HEK293 (cell line): ENCODE results near the gene LPCAT4.
A peak's percentile ranks its signal among the peaks of the same experiment; 100 is the strongest.

ENCODE experiments used
- CTCF ChIA-PET: fragments of 350-600 bp; formaldehyde crosslinking; extraction: SDS; loops from one replicate; lab custom pipeline; 2021; ENCODE audit warnings: antibody characterized with exemption; lab: Yijun Ruan, JAX
- POLR2A ChIA-PET: fragments of 300-600 bp; formaldehyde crosslinking; extraction: SDS; loops from one replicate; lab custom pipeline; 2020; ENCODE audit warnings: antibody characterized with exemption, inconsistent platforms; lab: Yijun Ruan, JAX
- H3K27ac ChIP-seq: fragments of 200-500 bp; sonication (Bioruptor generic); 2 replicates; pipeline ENCODE4 v1.5.1; 2014; ENCODE audit warnings: low read depth, low read length, control low read depth, inconsistent platforms; ENCODE audit errors: extremely low read depth
- H3K36me3 ChIP-seq, 2 experiments: fragments of 200-500 bp in 1 of 2; sonication (Bioruptor generic) in 1 of 2; 1 replicate in 1 of 2; 2 replicates in 1 of 2; pipeline ENCODE4 v1.5.1; 2014 to 2017; ENCODE audit warnings: inconsistent platforms in 2 of 2, low read length in 2 of 2; ENCODE audit not compliant: control insufficient read depth in 2 of 2, insufficient read depth in 1 of 2
- H3K4me1 ChIP-seq: fragments of 200-500 bp; sonication (Bioruptor generic); 2 replicates; pipeline ENCODE4 v1.5.1; 2014; ENCODE audit warnings: mild to moderate bottlenecking, low read length, inconsistent platforms; ENCODE audit not compliant: control insufficient read depth, insufficient read depth
- H3K4me3 ChIP-seq: 2 replicates; pipeline ENCODE4 v1.5.1; 2011; ENCODE audit warnings: low read depth, mild to moderate bottlenecking, control low read depth, low read length, moderate library complexity
- H3K9me3 ChIP-seq: fragments of 200-500 bp; sonication (Bioruptor generic); 2 replicates; pipeline ENCODE4 v1.5.1; 2014; ENCODE audit warnings: low read depth, low read length, inconsistent platforms; ENCODE audit not compliant: control insufficient read depth, insufficient read depth
- EGR2 ChIP-seq: fragments of 450-650 bp; formaldehyde crosslinking; IDR thresholded peaks from 2 replicates; pipeline ENCODE4 v1.5.1; 2016; ENCODE audit warnings: low read depth, missing biosample characterization, missing genetic modification characterization
- GLI4 ChIP-seq: fragments of 450-650 bp; formaldehyde crosslinking; IDR thresholded peaks from 2 replicates; pipeline ENCODE4 v1.5.1; 2016; ENCODE audit warnings: missing biosample characterization, missing genetic modification characterization
- GLIS1 ChIP-seq: fragments of 450-650 bp; formaldehyde crosslinking; IDR thresholded peaks from 2 replicates; pipeline ENCODE4 v1.5.1; 2016; ENCODE audit warnings: missing biosample characterization, missing genetic modification characterization
- HOXC10 ChIP-seq: sonication (generic); formaldehyde crosslinking; IDR thresholded peaks from 2 replicates; pipeline ENCODE4 v1.8.1; 2023; ENCODE audit warnings: mild to moderate bottlenecking, missing genetic modification reagents
- HOXD13 ChIP-seq: sonication (generic); formaldehyde crosslinking; IDR thresholded peaks from 2 replicates; pipeline ENCODE4 v1.8.0; 2022; ENCODE audit warnings: missing genetic modification reagents, borderline replicate concordance
- KLF16 ChIP-seq: fragments of 450-650 bp; formaldehyde crosslinking; IDR thresholded peaks from 2 replicates; pipeline ENCODE4 v1.5.1; 2017; ENCODE audit warnings: missing biosample characterization, missing genetic modification characterization
- PBX3 ChIP-seq: sonication (generic); formaldehyde crosslinking; IDR thresholded peaks from 2 replicates; pipeline ENCODE4 v1.8.1; 2022; ENCODE audit warnings: mild to moderate bottlenecking, moderate library complexity, missing genetic modification reagents
- PRDM10 ChIP-seq: fragments of 450-650 bp; formaldehyde crosslinking; IDR thresholded peaks from 2 replicates; pipeline ENCODE4 v1.5.1; 2016; ENCODE audit warnings: missing biosample characterization, missing genetic modification characterization
- ZBTB26 ChIP-seq: fragments of 450-650 bp; formaldehyde crosslinking; optimal IDR thresholded peaks from 2 replicates; pipeline ENCODE3; 2016; ENCODE audit warnings: missing biosample characterization, mild to moderate bottlenecking, missing genetic modification characterization
- ZNF132 ChIP-seq: fragments of 450-650 bp; formaldehyde crosslinking; IDR thresholded peaks from 2 replicates; pipeline ENCODE4 v1.5.1; 2017; ENCODE audit warnings: missing biosample characterization, missing genetic modification characterization, borderline replicate concordance
- ZNF248 ChIP-seq: fragments of 450-650 bp; formaldehyde crosslinking; IDR thresholded peaks from 2 replicates; pipeline ENCODE4 v1.5.1; 2017; ENCODE audit warnings: missing biosample characterization, missing genetic modification characterization
- ZNF292 ChIP-seq: fragments of 450-650 bp; formaldehyde crosslinking; IDR thresholded peaks from 2 replicates; pipeline ENCODE4 v1.5.1; 2016; ENCODE audit warnings: low read depth, missing biosample characterization, missing genetic modification characterization, borderline replicate concordance
- ZNF521 ChIP-seq: fragments of 450-650 bp; formaldehyde crosslinking; IDR thresholded peaks from 2 replicates; pipeline ENCODE4 v1.5.1; 2017; ENCODE audit warnings: missing biosample characterization, mild to moderate bottlenecking, missing genetic modification characterization
- ZNF707 ChIP-seq: fragments of 450-650 bp; formaldehyde crosslinking; IDR thresholded peaks from 2 replicates; pipeline ENCODE4 v1.5.1; 2016; ENCODE audit warnings: missing biosample characterization, missing genetic modification characterization
- ZSCAN4 ChIP-seq: fragments of 450-650 bp; formaldehyde crosslinking; IDR thresholded peaks from 2 replicates; pipeline ENCODE4 v1.5.1; 2017; ENCODE audit warnings: missing biosample characterization, missing genetic modification characterization

The LPCAT4 gene

GRCh38 chr15:34336231-34336990 is 30.6 kb downstream of the LPCAT4 start (continued):
- no peak for TF ChIP-seq KLF16 (tag by site-specific recombination)
- no peak for TF ChIP-seq EGR2 (tag by site-specific recombination)
- no peak for TF ChIP-seq HOXC10 (CRISPR knock-in tag)

- TF ChIP-seq PRDM10 (tag by site-specific recombination) (peak; percentile 44; the same call in 1 of the 2 replicates), ZBTB26 (tag by site-specific recombination) (no peak)
- Histone ChIP-seq H3K27ac (no peak overlapping the region), H3K4me1 (no peaks in the 10 kb centered on the region), H3K9me3 (no peaks in the 10 kb centered on the region), H3K4me3 (no peak overlapping the region), H3K36me3 (peaks cover 4 to 9% of the 10 kb centered on the region in 2 experiments; a peak in 2 of 3 replicates)
- ChIA-PET CTCF (interaction anchor here (0.6 kb wide), 1 partner anchor 98 kb away, joined by 3 read pairs; no protein-coding TSS in a partner anchor), POLR2A (interaction anchor here (0.6 kb wide), 1 partner anchor 105 kb away, joined by 4 read pairs; no protein-coding TSS in a partner anchor)
Observed at GRCh38 chr15:34335176-34336032, 31.6 kb downstream of the LPCAT4 start.

GRCh38 chr15:34334672-34335071 is 32.3 kb downstream of the LPCAT4 start:
- TF ChIP-seq GLI4 (tag by site-specific recombination), result no peak
- TF ChIP-seq ZNF248 (tag by site-specific recombination), result no peak
- TF ChIP-seq HOXD13 (CRISPR knock-in tag), result no peak
- TF ChIP-seq ZNF707 (tag by site-specific recombination), result no peak
- no peaks in the 10 kb centered on the region for H3K9me3 ChIP-seq
- H3K4me3 ChIP-seq, result no peak overlapping the region
- no peak overlapping the region for H3K27ac ChIP-seq
- CTCF ChIA-PET, result interaction anchor here (0.7 kb wide), 1 partner anchor 89 kb away, joined by 3 read pairs; no protein-coding TSS in a partner anchor
- H3K36me3 ChIP-seq, result peaks cover 0 to 2% of the 10 kb centered on the region in 2 experiments; a peak in 1 of 3 replicates
- POLR2A ChIA-PET, result no interaction called here
- no peaks in the 10 kb centered on the region for H3K4me1 ChIP-seq

GRCh38 chr15:34332553-34333120 is 34.4 kb downstream of the LPCAT4 start:
- POLR2A ChIA-PET, result no interaction called here
- no peaks in the 10 kb centered on the region for H3K4me1 ChIP-seq
- no peaks in the 10 kb centered on the region for H3K9me3 ChIP-seq
- no peak overlapping the region for H3K27ac ChIP-seq
- H3K4me3 ChIP-seq, result no peak overlapping the region
- CTCF ChIA-PET, result interaction anchor here (1.0 kb wide), 1 partner anchor 35 kb away, joined by 3 read pairs; no protein-coding TSS in a partner anchor
- no peaks in the 10 kb centered on the region for H3K36me3 ChIP-seq
- TF ChIP-seq ZSCAN4 (tag by site-specific recombination) (no peak), ZNF292 (no peak), PBX3 (no peak), GLIS1 (tag by site-specific recombination) (no peak), ZNF521 (tag by site-specific recombination) (no peak), ZNF132 (tag by site-specific recombination) (no peak)
